NCI-H2171 treated with DMSO at 0.1 percent for 48 hours (cell line): ENCODE data around the gene TLK1.

Experiments used
- DNase-seq: peaks from one replicate; lab custom pipeline; 2025; lab: John Stamatoyannopoulos, UW

TLK1 gene

GRCh38 chr2:171160119-171160955 is at the start of gene TLK1:
Gene TLK1, minus strand, starts transcription at chr2:171160893. Its CDS starts 465 bp downstream, at chr2:171160428.
- peak; percentile 86 for DNase-seq

GRCh38 chr2:171210216-171210863 is 49.6 kb upstream of the TLK1 start:
- DNase-seq: no peak

- DNase-seq: no peak
These were observed 48.0 kb upstream of the TLK1 start for GRCh38 chr2:171208657-171209056.

GRCh38 chr2:171206422-171207115 is 45.9 kb upstream of the TLK1 start:
- DNase-seq: no peak

GRCh38 chr2:171205551-171205950 is 44.9 kb upstream of the TLK1 start:
- no peak for DNase-seq

GRCh38 chr2:171201767-171202166 is 41.1 kb upstream of the TLK1 start:
- no peak for DNase-seq

GRCh38 chr2:171201271-171201670 is 40.6 kb upstream of the TLK1 start:
- DNase-seq: no peak

- DNase-seq: no peak
These were observed 39.8 kb upstream of the TLK1 start for GRCh38 chr2:171200469-171200868.

- DNase-seq: no peak
These were observed 30.3 kb upstream of the TLK1 start for GRCh38 chr2:171191021-171191420.

GRCh38 chr2:171187819-171188218 is 27.1 kb upstream of the TLK1 start:
- DNase-seq: no peak

- no peak for DNase-seq
These were observed 26.5 kb upstream of the TLK1 start for GRCh38 chr2:171187177-171187576.

GRCh38 chr2:171185941-171186340 is 25.2 kb upstream of the TLK1 start:
- no peak for DNase-seq

GRCh38 chr2:171185165-171185818 is 24.6 kb upstream of the TLK1 start:
- no peak for DNase-seq

GRCh38 chr2:171181064-171182049 is 20.7 kb upstream of the TLK1 start:
- no peak for DNase-seq

GRCh38 chr2:171180229-171180930 is 19.7 kb upstream of the TLK1 start:
- no peak for DNase-seq

GRCh38 chr2:171178993-171179392 is 18.3 kb upstream of the TLK1 start:
- DNase-seq: no peak

- DNase-seq: no peak
These were observed 15.8 kb upstream of the TLK1 start for GRCh38 chr2:171176516-171176915.

GRCh38 chr2:171174075-171174474 is 13.4 kb upstream of the TLK1 start:
- no peak for DNase-seq

- no peak for DNase-seq
These were observed 12.4 kb upstream of the TLK1 start for GRCh38 chr2:171173087-171173486.

- no peak for DNase-seq
These were observed 11.1 kb upstream of the TLK1 start for GRCh38 chr2:171171808-171172207.
